Measurements from ENCODE around the gene S100P. TPM values are rescaled to one million over a fixed set of nuclear protein-coding genes. Genes with fewer than 3 reads are reported as not detected.

The S100P gene
- total and polyA plus RNA-seq, 4 donors: 0.42 to 3.1 (median 2.3) TPM

DNA sequence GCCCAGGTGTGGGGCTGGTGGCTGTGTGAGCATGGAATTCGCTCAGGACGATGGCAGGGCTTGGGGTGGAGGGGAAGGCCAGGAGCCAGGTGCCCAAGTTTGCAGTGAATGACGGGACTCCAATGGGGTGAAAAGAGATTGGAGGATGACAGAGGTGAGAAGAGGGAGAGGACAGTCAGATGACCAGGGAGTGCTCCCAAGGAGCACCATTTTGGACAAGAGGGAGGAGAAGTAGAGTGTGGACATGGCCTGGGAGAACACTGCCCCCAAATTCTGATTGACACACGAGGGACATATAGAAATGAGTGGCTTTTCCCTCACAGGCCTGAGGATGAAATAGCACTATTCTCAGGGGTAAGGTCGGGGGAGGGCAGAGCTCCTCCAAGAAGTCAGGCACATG is 46.5 kb upstream of the S100P start:
- Histone ChIP-seq H3K4me3 (ENCODE audit: low read depth in 1 of 3, low read length in 3 of 3) (no peak overlapping the region), H3K27me3 (ENCODE audit: control insufficient read depth in 4 of 4, insufficient read depth in 4 of 4, low read length in 3 of 4) (no peaks in the 10 kb centered on the region), H3K4me1 (ENCODE audit: control insufficient read depth in 4 of 4, insufficient read depth in 4 of 4, low read length in 3 of 4) (peaks cover 2 to 12% (median 10%) of the 10 kb centered on the region in 4 donors), H3K36me3 (ENCODE audit: control insufficient read depth in 4 of 4, insufficient read depth in 3 of 4, low read depth in 1 of 4, low read length in 3 of 4) (peaks cover 2 to 12% (median 7%) of the 10 kb centered on the region in 4 donors), H3K27ac (ENCODE audit: low read depth in 1 of 2, low read length in 2 of 2) (no peak overlapping the region), H3K9me3 (ENCODE audit: control insufficient read depth in 4 of 4, low read length in 3 of 4) (no peaks in the 10 kb centered on the region), H3K9ac (ENCODE audit: low read depth in 1 of 2, low read length in 2 of 2) (no peak overlapping the region)
- TF ChIP-seq SP1 (IDR thresholded peaks at IDR 0.05): no peak
- no peak for TF ChIP-seq REST (IDR thresholded peaks at IDR 0.05)
- TF ChIP-seq NR2F2 (IDR thresholded peaks at IDR 0.05): no peak
- no peak for TF ChIP-seq HNF4G (IDR thresholded peaks at IDR 0.05)
- TF ChIP-seq FOXA1 (IDR thresholded peaks at IDR 0.05): no peak
- no peak for TF ChIP-seq GABPA (IDR thresholded peaks at IDR 0.05 in 1 of 2, conservative IDR thresholded peaks at IDR 0.05 in 1 of 2)
- TF ChIP-seq JUND (IDR thresholded peaks at IDR 0.05): no peak
- TF ChIP-seq, protein P1, sequence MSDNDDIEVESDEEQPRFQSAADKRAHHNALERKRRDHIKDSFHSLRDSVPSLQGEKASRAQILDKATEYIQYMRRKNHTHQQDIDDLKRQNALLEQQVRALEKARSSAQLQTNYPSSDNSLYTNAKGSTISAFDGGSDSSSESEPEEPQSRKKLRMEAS (IDR thresholded peaks at IDR 0.05): no peak
- TF ChIP-seq RAD21 (IDR thresholded peaks at IDR 0.05): no peak
- no peak for TF ChIP-seq ATF3 (IDR thresholded peaks at IDR 0.05)
- no peak for TF ChIP-seq EGR1 (IDR thresholded peaks at IDR 0.05; ENCODE audit: low read depth in 2 of 2)
- no peak for DNase-seq (ENCODE audit: low spot score)
- 89% methylated on average over 5 of the region's 5 CpGs for WGBS

- Histone ChIP-seq H3K9me3 (ENCODE audit: control insufficient read depth in 4 of 4, low read length in 3 of 4) (no peaks in the 10 kb centered on the region), H3K4me1 (ENCODE audit: control insufficient read depth in 4 of 4, insufficient read depth in 4 of 4, low read length in 3 of 4) (peaks cover 0 to 7% (median 5%) of the 10 kb centered on the region in 4 donors), H3K36me3 (ENCODE audit: control insufficient read depth in 4 of 4, insufficient read depth in 3 of 4, low read depth in 1 of 4, low read length in 3 of 4) (peaks cover 0 to 6% (median 4%) of the 10 kb centered on the region in 4 donors), H3K27ac (ENCODE audit: low read depth in 1 of 2, low read length in 2 of 2) (no peak overlapping the region), H3K27me3 (ENCODE audit: control insufficient read depth in 4 of 4, insufficient read depth in 4 of 4, low read length in 3 of 4) (no peaks in the 10 kb centered on the region), H3K4me3 (ENCODE audit: low read depth in 1 of 3, low read length in 3 of 3) (no peak overlapping the region), H3K9ac (ENCODE audit: low read depth in 1 of 2, low read length in 2 of 2) (no peak overlapping the region)
- DNase-seq (ENCODE audit: low spot score): no peak
- no peak for TF ChIP-seq ATF3 (IDR thresholded peaks at IDR 0.05)
- TF ChIP-seq, protein P2, sequence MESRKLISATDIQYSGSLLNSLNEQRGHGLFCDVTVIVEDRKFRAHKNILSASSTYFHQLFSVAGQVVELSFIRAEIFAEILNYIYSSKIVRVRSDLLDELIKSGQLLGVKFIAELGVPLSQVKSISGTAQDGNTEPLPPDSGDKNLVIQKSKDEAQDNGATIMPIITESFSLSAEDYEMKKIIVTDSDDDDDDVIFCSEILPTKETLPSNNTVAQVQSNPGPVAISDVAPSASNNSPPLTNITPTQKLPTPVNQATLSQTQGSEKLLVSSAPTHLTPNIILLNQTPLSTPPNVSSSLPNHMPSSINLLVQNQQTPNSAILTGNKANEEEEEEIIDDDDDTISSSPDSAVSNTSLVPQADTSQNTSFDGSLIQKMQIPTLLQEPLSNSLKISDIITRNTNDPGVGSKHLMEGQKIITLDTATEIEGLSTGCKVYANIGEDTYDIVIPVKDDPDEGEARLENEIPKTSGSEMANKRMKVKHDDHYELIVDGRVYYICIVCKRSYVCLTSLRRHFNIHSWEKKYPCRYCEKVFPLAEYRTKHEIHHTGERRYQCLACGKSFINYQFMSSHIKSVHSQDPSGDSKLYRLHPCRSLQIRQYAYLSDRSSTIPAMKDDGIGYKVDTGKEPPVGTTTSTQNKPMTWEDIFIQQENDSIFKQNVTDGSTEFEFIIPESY (IDR thresholded peaks at IDR 0.05): no peak
- TF ChIP-seq RXRA (IDR thresholded peaks at IDR 0.05): no peak
- no peak for TF ChIP-seq HNF4G (IDR thresholded peaks at IDR 0.05)
- TF ChIP-seq NR2F2 (IDR thresholded peaks at IDR 0.05): no peak
- no peak for TF ChIP-seq JUND (IDR thresholded peaks at IDR 0.05)
- no peak for TF ChIP-seq GABPA (IDR thresholded peaks at IDR 0.05 in 1 of 2, conservative IDR thresholded peaks at IDR 0.05 in 1 of 2)
- TF ChIP-seq TAF1 (conservative IDR thresholded peaks at IDR 0.05): no peak
- TF ChIP-seq FOXA1 (IDR thresholded peaks at IDR 0.05): no peak
- WGBS: 89% methylated on average over 6 of the region's 6 CpGs
These were observed 46.0 kb upstream of the S100P start for GRCh38 chr4:6647582-6648230.

Data from liver (tissue), 9 donors.